CD4-positive, alpha-beta T cell treated with Interferon alpha-2 for 1 hour (primary cell): ENCODE measurements around the gene CEP112.

ENCODE experiments used
- DNase-seq, 2 donors: peaks; one replicate each; pipeline ENCODE4 v3.0.0-alpha.2; 2020 to 2022

Gene CEP112

GRCh38 chr17:65920996-65921395 is 270.9 kb downstream of the CEP112 start:
- no peak for DNase-seq

GRCh38 chr17:65918916-65919315 is 273.0 kb downstream of the CEP112 start:
- no peak for DNase-seq

- no peak for DNase-seq
These were observed 273.4 kb downstream of the CEP112 start for GRCh38 chr17:65918500-65918899.

GRCh38 chr17:65917560-65917959 is 274.4 kb downstream of the CEP112 start:
- DNase-seq = no peak

- DNase-seq = no peak
These were observed 275.5 kb downstream of the CEP112 start for GRCh38 chr17:65916425-65916824.

GRCh38 chr17:65914784-65915342 is 277.1 kb downstream of the CEP112 start:
- peak in 1 of 2 donors; percentile 0 for DNase-seq

- DNase-seq = no peak
These were observed 278.5 kb downstream of the CEP112 start for GRCh38 chr17:65913326-65913850.

GRCh38 chr17:65910836-65911235 is 281.1 kb downstream of the CEP112 start:
- no peak for DNase-seq

GRCh38 chr17:65902831-65903522 is 289.0 kb downstream of the CEP112 start:
- no peak for DNase-seq

GRCh38 chr17:65902155-65902554 is 289.8 kb downstream of the CEP112 start:
- DNase-seq = no peak

- no peak for DNase-seq
These were observed 290.5 kb downstream of the CEP112 start for GRCh38 chr17:65901394-65901793.

GRCh38 chr17:65900216-65900615 is 291.7 kb downstream of the CEP112 start:
- no peak for DNase-seq

- DNase-seq = no peak
These were observed 293.3 kb downstream of the CEP112 start for GRCh38 chr17:65898651-65899050.

- DNase-seq = no peak
These were observed 295.0 kb downstream of the CEP112 start for GRCh38 chr17:65896889-65897288.

GRCh38 chr17:65895969-65896368 is 296.0 kb downstream of the CEP112 start:
- DNase-seq = no peak

- DNase-seq = no peak
These were observed 298.1 kb downstream of the CEP112 start for GRCh38 chr17:65893692-65894279.

- DNase-seq = no peak
These were observed 299.0 kb downstream of the CEP112 start for GRCh38 chr17:65892912-65893377.

- no peak for DNase-seq
These were observed 300.6 kb downstream of the CEP112 start for GRCh38 chr17:65891231-65891735.

GRCh38 chr17:65888649-65889048 is 303.3 kb downstream of the CEP112 start:
- DNase-seq = no peak

GRCh38 chr17:65886315-65887245 is 305.4 kb downstream of the CEP112 start:
- DNase-seq = no peak

- no peak for DNase-seq
These were observed 306.2 kb downstream of the CEP112 start for GRCh38 chr17:65885541-65886312.

GRCh38 chr17:65876985-65877384 is 314.9 kb downstream of the CEP112 start:
- no peak for DNase-seq
